OCI-LY1 (cell line): ENCODE results near the gene CACNA2D3.

Experiments
- CTCF ChIP-seq: fragments of 200-600 bp; sonication (generic), shearing (Covaris generic); IDR thresholded peaks from 2 replicates; pipeline ENCODE4 v1.5.1; 2017; ENCODE audit warnings: mild to moderate bottlenecking, antibody characterized with exemption, low read length, moderate library complexity, mixed read lengths
- EZH2 ChIP-seq: fragments of 200-600 bp; sonication (generic), shearing (Covaris generic); IDR thresholded peaks from 2 replicates; pipeline ENCODE4 v1.8.0; 2017; ENCODE audit warnings: borderline replicate concordance, mixed run types, mild to moderate bottlenecking, antibody characterized with exemption, low read length, moderate library complexity, mixed read lengths

- no peak for TF ChIP-seq CTCF
- TF ChIP-seq EZH2 = no peak
Measured at GRCh38 chr3:54888162-54888561, 765.8 kb downstream of the CACNA2D3 start.
